ENCODE results near the gene TAS2R8. TPM values are rescaled to one million over a fixed set of nuclear protein-coding genes. Genes with fewer than 3 reads are reported as not detected.

Gene TAS2R8
- total RNA-seq, 4 donors from 2014 or later = not detected

DNA sequence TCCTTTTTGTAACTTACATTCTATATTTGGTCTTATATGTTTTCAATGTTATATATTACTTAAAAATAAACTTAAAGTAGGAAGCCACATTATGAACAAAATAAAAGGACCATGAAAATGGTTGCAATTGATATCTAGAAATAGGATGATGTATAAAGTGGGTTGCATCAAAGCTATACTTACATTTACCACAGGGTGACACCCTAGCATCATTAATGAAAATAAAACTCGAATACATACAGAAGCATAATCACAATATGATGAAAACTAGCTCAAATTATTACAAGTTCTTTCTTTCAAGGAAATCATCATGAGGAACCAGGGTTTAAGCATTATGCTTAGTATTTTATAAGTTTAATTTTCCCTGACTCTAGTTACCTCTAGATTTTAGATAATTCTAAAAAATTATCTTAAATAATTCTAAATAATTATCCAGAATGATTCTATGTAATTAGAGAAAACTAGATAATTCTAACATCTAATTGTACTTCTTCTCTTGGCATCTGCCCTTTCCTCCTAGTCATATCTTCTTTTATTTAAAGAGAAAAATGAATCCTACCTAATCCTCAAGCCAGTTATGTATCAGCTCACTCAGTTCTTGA is 35.9 kb downstream of the TAS2R8 start:
- peaks cover 0 to 27% (median 2%) of the 10 kb centered on the region in 4 donors for H3K27me3 ChIP-seq
- H3K9me3 ChIP-seq = no peaks in the 10 kb centered on the region
- H3K4me3 ChIP-seq = no peak overlapping the region
- DNase-seq (ENCODE audit: extremely low spot score) = no peak
- intact Hi-C loops (cut with DNase I) = loop anchor here (2.0 kb wide), 1 partner anchor 428 kb away; no protein-coding TSS in a partner anchor
- no peaks in the 10 kb centered on the region for H3K36me3 ChIP-seq
- no peaks in the 10 kb centered on the region for H3K4me1 ChIP-seq
- no peak overlapping the region for H3K27ac ChIP-seq (replicated peaks in 1 of 4)
- no peak for TF ChIP-seq POLR2A (IDR thresholded peaks at IDR 0.05; ENCODE audit: low read depth)
- no peak for TF ChIP-seq POLR2AphosphoS5 (IDR thresholded peaks at IDR 0.05)
- no peak for TF ChIP-seq EP300 (IDR thresholded peaks at IDR 0.05)
- TF ChIP-seq, protein P1, sequence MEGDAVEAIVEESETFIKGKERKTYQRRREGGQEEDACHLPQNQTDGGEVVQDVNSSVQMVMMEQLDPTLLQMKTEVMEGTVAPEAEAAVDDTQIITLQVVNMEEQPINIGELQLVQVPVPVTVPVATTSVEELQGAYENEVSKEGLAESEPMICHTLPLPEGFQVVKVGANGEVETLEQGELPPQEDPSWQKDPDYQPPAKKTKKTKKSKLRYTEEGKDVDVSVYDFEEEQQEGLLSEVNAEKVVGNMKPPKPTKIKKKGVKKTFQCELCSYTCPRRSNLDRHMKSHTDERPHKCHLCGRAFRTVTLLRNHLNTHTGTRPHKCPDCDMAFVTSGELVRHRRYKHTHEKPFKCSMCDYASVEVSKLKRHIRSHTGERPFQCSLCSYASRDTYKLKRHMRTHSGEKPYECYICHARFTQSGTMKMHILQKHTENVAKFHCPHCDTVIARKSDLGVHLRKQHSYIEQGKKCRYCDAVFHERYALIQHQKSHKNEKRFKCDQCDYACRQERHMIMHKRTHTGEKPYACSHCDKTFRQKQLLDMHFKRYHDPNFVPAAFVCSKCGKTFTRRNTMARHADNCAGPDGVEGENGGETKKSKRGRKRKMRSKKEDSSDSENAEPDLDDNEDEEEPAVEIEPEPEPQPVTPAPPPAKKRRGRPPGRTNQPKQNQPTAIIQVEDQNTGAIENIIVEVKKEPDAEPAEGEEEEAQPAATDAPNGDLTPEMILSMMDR (IDR thresholded peaks at IDR 0.05) = peak; percentile 64 to 70 (median 66)
- 0% methylated on average over 1 of the region's 1 CpG for WGBS

DNA sequence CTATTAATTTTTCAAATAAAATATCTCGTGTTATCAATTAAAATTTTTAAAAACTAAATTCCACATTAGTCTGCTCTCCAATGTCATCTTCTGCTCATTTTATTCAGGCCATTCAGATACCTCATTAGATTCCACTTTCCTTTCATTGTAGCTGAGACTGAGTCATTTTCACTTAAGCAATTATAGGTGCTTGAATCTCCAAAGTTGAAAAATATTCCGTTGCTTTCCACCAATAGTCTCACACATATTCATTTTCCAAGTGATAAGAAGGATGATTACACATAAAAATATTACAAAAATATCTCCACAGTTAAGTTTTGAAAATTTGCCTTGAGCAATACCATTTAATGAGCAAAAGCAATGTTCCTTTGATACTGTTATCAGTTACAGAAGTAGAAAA is 47.4 kb downstream of the TAS2R8 start:
- no peak for DNase-seq (ENCODE audit: extremely low spot score)
- Histone ChIP-seq H3K4me1 (no peaks in the 10 kb centered on the region), H3K4me3 (no peak overlapping the region), H3K27me3 (peaks cover 0 to 33% (median 2%) of the 10 kb centered on the region in 4 donors), H3K36me3 (no peaks in the 10 kb centered on the region), H3K27ac (replicated peaks in 1 of 4) (no peak overlapping the region), H3K9me3 (peaks cover 0 to 18% (median 16%) of the 10 kb centered on the region in 4 donors)
- TF ChIP-seq POLR2A (IDR thresholded peaks at IDR 0.05; ENCODE audit: low read depth) (no peak), POLR2AphosphoS5 (IDR thresholded peaks at IDR 0.05) (no peak), EP300 (IDR thresholded peaks at IDR 0.05) (no peak)
- TF ChIP-seq, protein P1 (IDR thresholded peaks at IDR 0.05) = no peak
- intact Hi-C loops (cut with DNase I) = no loop called here
- WGBS = 27% methylated on average over 2 of the region's 2 CpGs

DNA sequence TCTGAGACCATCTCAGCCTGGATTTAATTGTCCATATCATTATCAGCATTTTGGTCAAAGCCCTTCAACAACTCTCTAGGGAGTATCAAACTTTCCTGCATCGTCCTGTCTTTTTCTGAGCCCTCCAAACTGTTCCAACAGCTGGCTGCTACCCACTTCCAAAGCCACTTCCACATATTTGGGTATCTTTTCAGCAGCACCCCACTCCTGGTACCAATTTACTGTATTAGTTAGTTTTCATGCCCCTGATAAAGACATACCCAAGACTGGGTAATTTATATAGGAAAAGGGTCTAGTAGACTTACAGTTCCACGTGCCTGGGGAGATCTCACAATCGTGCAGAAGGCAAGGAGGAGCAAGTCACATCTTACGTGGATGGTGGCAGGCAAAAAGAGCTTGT is 50.9 kb downstream of the TAS2R8 start:
- intact Hi-C loops (cut with DNase I) = no loop called here
- peaks cover 0 to 18% (median 16%) of the 10 kb centered on the region in 4 donors for H3K9me3 ChIP-seq
- WGBS = 85% methylated on average over 4 of the region's 4 CpGs
- no peak overlapping the region for H3K4me3 ChIP-seq
- H3K36me3 ChIP-seq = no peaks in the 10 kb centered on the region
- H3K4me1 ChIP-seq = no peaks in the 10 kb centered on the region
- no peak for DNase-seq (ENCODE audit: extremely low spot score)
- no peak overlapping the region for H3K27ac ChIP-seq (replicated peaks in 1 of 4)
- TF ChIP-seq EP300 (IDR thresholded peaks at IDR 0.05) = no peak
- TF ChIP-seq POLR2AphosphoS5 (IDR thresholded peaks at IDR 0.05) = no peak
- TF ChIP-seq, protein P1 (IDR thresholded peaks at IDR 0.05) = no peak
- TF ChIP-seq POLR2A (IDR thresholded peaks at IDR 0.05; ENCODE audit: low read depth) = no peak
- peaks cover 0 to 22% (median 0%) of the 10 kb centered on the region in 4 donors for H3K27me3 ChIP-seq

Small RNA genes within 50 kb of the gene (small RNA-seq; reads per million reads assigned to genes)
- gene PRR4 = 0 reads per million in 3 donors

Other genes with a start within 250 kb of the TAS2R8 start
- 10 to 100 TPM in 3 of 4 donors, 1 to 10 TPM in 1; 10.0 to 14.2 (median 11.3) TPM for gene MAGOHB, start 193.7 kb downstream of the TAS2R8 start, total RNA-seq
- 1 to 10 TPM in 1 of 4 donors, under 1 TPM in 1, not detected in 2; 0.50 to 1.2 TPM for gene STYK1, start 133.2 kb downstream of the TAS2R8 start, total RNA-seq
- 100 to 1,000 TPM; 406 to 604 (median 588) TPM for gene YBX3, start 84.0 kb downstream of the TAS2R8 start, total RNA-seq
- gene TAS2R7, start 4.7 kb downstream of the TAS2R8 start, total RNA-seq = not detected
- gene TAS2R9, start 2.9 kb upstream of the TAS2R8 start, total RNA-seq = not detected
- gene TAS2R10, start 19.1 kb upstream of the TAS2R8 start, total RNA-seq = under 1 TPM in 2 of 4 donors, not detected in 2; 0.40 to 0.42 TPM
- gene PRR4, start 42.2 kb upstream of the TAS2R8 start, total RNA-seq = 1 to 10 TPM in 3 of 4 donors, not detected in 1; 1.0 to 2.1 (median 1.6) TPM
- 10 to 100 TPM; 11.0 to 17.0 (median 12.6) TPM for gene PRH1, start 77.0 kb upstream of the TAS2R8 start, total RNA-seq
- 1 to 10 TPM in 1 of 4 donors, under 1 TPM in 3; 0.52 to 1.7 (median 0.80) TPM for gene TAS2R13, start 102.3 kb upstream of the TAS2R8 start, total RNA-seq
- gene PRH2, start 122.0 kb upstream of the TAS2R8 start, total RNA-seq = not detected
- gene TAS2R14, start 132.0 kb upstream of the TAS2R8 start, total RNA-seq = 1 to 10 TPM; 1.5 to 3.3 (median 1.6) TPM
- gene TAS2R50, start 179.6 kb upstream of the TAS2R8 start, total RNA-seq = 1 to 10 TPM in 3 of 4 donors, under 1 TPM in 1; 0.99 to 4.2 (median 1.3) TPM
- gene TAS2R20, start 191.0 kb upstream of the TAS2R8 start, total RNA-seq = 1 to 10 TPM in 3 of 4 donors, under 1 TPM in 1; 0.78 to 4.6 (median 1.3) TPM
- gene TAS2R19, start 215.3 kb upstream of the TAS2R8 start, total RNA-seq = 1 to 10 TPM; 1.4 to 8.3 (median 2.6) TPM
- gene TAS2R31, start 224.1 kb upstream of the TAS2R8 start, total RNA-seq = 1 to 10 TPM; 1.1 to 3.3 (median 2.2) TPM